NCI-H1694 (cell line): ENCODE measurements around the gene CTIF.
"Not testable (repeated sequence)": the region's sequence is repeated elsewhere in the genome, so short reads cannot be mapped to it uniquely, and the experiment has no call there.

Source experiments
- DNase-seq: peaks from one replicate; lab custom pipeline; 2025; lab: John Stamatoyannopoulos, UW

Gene CTIF

GRCh38 chr18:48803518-48803917 is 264.7 kb downstream of the CTIF start:
- DNase-seq, result no peak

DNA sequence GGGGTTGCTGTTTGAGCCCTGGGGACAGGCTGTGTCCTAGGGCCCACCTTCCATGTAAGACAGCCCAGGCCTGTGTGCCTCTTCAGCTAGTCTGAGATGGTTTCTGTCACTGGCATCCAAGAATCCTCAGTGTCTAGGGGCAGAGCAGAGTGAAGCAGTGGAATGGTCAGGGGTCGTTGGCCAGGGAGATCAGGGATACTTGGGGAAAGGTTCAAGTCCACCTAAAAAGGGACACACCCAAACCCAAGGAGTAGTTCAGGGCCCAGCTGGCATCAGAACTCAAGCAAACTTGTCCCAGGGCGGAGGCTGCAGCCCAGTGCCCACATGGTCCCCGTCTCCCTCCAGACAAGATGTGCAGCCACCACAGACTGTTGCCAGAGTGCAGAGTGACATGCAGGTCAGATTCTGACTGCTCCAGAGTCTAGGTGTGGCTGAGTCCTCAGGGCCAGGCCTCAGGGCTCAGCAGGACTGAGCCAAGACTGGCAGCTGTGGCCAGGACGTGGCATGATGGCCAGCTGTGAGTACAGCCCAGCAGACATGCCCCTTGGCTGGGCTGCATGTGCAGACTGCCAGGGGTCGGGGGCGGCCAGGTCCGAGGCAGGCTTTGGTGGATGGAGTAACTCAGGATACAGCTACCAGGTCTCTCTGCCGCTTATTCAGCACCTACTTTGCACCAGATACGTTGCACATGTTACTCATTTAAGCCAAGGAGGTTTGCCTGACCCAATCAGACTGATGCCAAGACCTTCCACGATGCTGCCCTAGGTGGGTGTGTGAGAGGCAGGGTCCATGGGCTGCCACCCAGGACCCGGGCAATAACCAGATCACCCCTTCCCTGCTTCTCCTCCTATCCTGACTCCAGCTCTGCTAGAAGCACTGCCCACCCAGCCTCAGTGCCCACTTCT is 265.4 kb downstream of the CTIF start:
- DNase-seq, result no peak

GRCh38 chr18:48804856-48805610 is 266.2 kb downstream of the CTIF start:
- no peak for DNase-seq

DNA sequence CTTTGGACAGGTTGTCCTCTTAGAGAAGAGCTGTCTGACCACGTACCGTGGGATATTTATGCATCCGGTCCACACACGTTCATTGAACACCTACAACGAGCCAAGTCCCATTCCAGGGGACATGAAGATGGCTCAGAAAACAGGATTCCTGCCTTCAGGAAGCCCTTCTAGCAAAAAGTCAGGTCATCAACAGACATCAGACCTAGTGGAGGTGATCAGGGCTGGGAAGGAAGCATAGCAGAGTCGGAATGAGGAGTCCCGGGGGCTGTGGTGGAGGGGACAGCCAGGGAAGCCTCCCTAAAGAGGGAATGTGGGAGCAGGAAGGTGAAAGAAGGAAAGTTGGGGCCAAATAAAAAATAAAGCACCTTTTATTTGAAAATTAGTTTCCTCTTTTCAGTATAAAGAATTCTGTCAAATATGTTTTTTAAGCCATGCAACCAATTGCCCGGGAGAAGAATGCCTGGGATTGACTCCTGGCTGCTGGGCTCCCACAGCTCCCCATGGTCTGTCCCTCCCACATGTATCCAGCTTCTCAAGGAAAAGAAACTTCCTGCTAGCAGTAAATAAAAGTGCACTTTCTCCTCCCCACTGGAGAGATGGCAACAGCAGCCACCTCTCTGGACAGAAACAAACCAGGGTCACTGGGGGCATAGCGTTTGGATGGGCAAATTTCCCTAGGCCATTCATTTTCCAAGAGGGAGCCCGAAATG is 267.1 kb downstream of the CTIF start:
- DNase-seq, result no peak

- no peak for DNase-seq
These were observed 267.9 kb downstream of the CTIF start for GRCh38 chr18:48806551-48807261.

GRCh38 chr18:48808476-48808875 is 269.6 kb downstream of the CTIF start:
- DNase-seq, result no peak

- no peak for DNase-seq
These were observed 270.5 kb downstream of the CTIF start for GRCh38 chr18:48809365-48809764.

- no peak for DNase-seq
These were observed 272.0 kb downstream of the CTIF start for GRCh38 chr18:48810805-48811204.

- DNase-seq, result no peak
These were observed 272.6 kb downstream of the CTIF start for GRCh38 chr18:48811401-48811800.

DNA sequence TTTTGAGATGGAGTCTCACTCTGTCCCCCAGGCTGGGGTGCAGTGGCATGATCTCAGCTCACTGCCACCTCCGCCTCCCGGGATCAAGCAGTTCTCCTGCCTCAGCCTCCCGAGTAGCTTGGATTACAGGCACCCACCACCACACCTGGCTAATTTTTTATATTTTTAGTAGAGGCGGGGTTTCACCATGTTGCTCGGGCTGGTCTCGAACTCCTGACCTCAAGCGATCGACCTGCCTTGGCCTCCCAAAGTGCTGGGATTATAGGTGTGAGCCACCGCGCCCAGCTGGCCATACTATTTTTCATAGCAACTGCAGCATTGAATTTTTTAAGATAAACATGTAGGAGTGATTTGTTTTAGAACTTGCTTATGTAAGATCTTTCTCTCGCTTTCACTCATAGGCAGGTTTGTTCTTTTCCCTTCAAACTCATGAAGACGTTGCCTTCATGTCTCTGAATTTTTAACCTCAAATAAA is 273.2 kb downstream of the CTIF start:
- DNase-seq, result not testable (repeated sequence)

GRCh38 chr18:48813321-48813720 is 274.5 kb downstream of the CTIF start:
- no peak for DNase-seq

GRCh38 chr18:48813833-48814489 is 275.1 kb downstream of the CTIF start:
- no peak for DNase-seq

GRCh38 chr18:48814490-48815178 is 275.8 kb downstream of the CTIF start:
- DNase-seq, result no peak

DNA sequence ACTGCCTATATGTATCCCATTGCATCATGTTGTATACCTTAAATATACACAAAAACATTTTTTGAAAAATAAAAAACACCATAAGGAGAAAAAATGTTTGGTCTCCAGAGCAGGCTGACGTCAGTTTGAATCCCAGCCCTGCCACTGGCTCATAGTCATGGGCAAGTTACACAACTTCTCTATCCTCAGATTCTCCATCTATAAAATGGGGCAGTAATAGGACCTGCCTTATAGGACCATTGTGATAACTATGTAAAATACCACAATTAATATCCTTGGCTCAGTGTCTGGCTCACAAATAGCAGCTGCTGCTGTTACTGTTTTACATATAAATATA is 276.3 kb downstream of the CTIF start:
- no peak for DNase-seq

- DNase-seq, result no peak
These were observed 276.9 kb downstream of the CTIF start for GRCh38 chr18:48815581-48816324.

- DNase-seq, result no peak
These were observed 277.7 kb downstream of the CTIF start for GRCh38 chr18:48816554-48816953.

GRCh38 chr18:48817021-48817461 is 278.2 kb downstream of the CTIF start:
- DNase-seq, result no peak

GRCh38 chr18:48818329-48819254 is 279.8 kb downstream of the CTIF start:
- DNase-seq, result no peak

DNA sequence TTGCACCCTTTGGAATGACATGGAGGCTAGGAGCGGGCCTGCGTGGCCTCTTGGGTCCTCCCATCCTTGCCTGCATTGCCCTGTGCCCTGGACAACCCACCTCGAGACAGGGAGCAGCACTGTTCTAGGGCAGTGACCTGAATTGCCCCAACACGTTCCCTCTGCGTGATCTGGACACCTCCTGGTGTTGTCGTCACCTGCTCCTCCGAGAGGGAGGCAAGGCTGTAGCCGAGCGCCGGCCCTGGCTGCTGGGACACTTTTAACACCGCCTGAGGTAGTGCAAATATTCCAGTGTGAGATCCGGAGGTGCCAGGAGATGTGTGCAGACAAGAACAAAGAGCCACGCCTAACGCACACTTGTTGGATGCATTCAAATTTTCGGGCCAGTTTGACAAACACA is 280.4 kb downstream of the CTIF start:
- no peak for DNase-seq
